A549 (cell line): ENCODE measurements around the gene FAM114A2. TPM values are rescaled to one million over a fixed set of nuclear protein-coding genes. Genes with fewer than 3 reads are reported as not detected.

Experiments
- BCL3 ChIP-seq: fragments of >200 bp; sonication (Bioruptor Twin); formaldehyde crosslinking; IDR thresholded peaks from 3 replicates; pipeline ENCODE4 v1.6.1; 2016
- HOXB5 ChIP-seq: fragments of 250-450 bp; sonication (Bioruptor Pico); IDR thresholded peaks from 2 replicates; pipeline ENCODE4 v1.5.0; 2020; ENCODE audit warnings: mild to moderate bottlenecking, moderate library complexity
- JUNB ChIP-seq: fragments of >200 bp; sonication (Bioruptor Twin); formaldehyde crosslinking; IDR thresholded peaks from 2 replicates; pipeline ENCODE4 v1.6.1; 2016
- KDM5A ChIP-seq: fragments of 200-600 bp; sonication (generic); IDR thresholded peaks from 2 replicates; pipeline ENCODE4 v1.6.1; 2016; ENCODE audit warnings: antibody characterized with exemption, mild to moderate bottlenecking
- ZNF302 ChIP-seq: fragments of 250-450 bp; sonication (Bioruptor Pico); IDR thresholded peaks from 2 replicates; pipeline ENCODE4 v1.9.0; 2021; ENCODE audit warnings: inconsistent platforms, mild to moderate bottlenecking, moderate library complexity
- polyA plus RNA-seq, 4 experiments: library from polyadenylated mRNA; depleted of rRNA in 3 of 4; stranded (reverse); fragments of >200 nt; fragmentation: RNase III in 1 of 4; extraction: RNeasy Plus Mini Kit Qiagen cat#74134 plus additional on column Dnase treatment in 1 of 4; gene quantifications; 2 replicates in 3 of 4; 3 replicates in 1 of 4; pipeline ENCODE4 v1.2.3, GENCODE V29; 2011 to 2017

Gene FAM114A2
- polyA plus RNA-seq, 2 of the 4 experiments (the other 2 are of a cell fraction) = 14.6 to 21.3 TPM

GRCh38 chr5:153941265-153941664, 97.4 kb downstream of the FAM114A2 start (continued):
- TF ChIP-seq BCL3 (no peak), ZNF302 (CRISPR knock-in tag) (no peak), HOXB5 (CRISPR knock-in tag) (no peak), JUNB (no peak), KDM5A (no peak)

Other genes with a start within 250 kb of the FAM114A2 start
- gene MFAP3, start 57 bp upstream of the FAM114A2 start, polyA plus RNA-seq (2011; rRNA removed) = 38.9 and 46.9 TPM in 2 replicates
- gene MFAP3, start 57 bp upstream of the FAM114A2 start, polyA plus RNA-seq (2017; fragmentation: RNase III; extraction: RNeasy Plus Mini Kit Qiagen cat#74134 plus additional on column Dnase treatment) = 23.9 to 26.2 TPM (median 25.1 TPM) in 3 replicates
- gene GALNT10, start 151.8 kb upstream of the FAM114A2 start, polyA plus RNA-seq (2011; rRNA removed) = 156 and 215 TPM in 2 replicates
- gene GALNT10, start 151.8 kb upstream of the FAM114A2 start, polyA plus RNA-seq (2017; fragmentation: RNase III; extraction: RNeasy Plus Mini Kit Qiagen cat#74134 plus additional on column Dnase treatment) = 110 to 123 TPM (median 118 TPM) in 3 replicates